LNCaP clone FGC (cell line): Measurements from ENCODE around the gene C2CD4A.

Source experiments
- DNase-seq: peaks from one replicate; pipeline ENCODE4 v3.0.0-alpha.2; 2011; ENCODE audit warnings: low read depth
- H3K4me3 ChIP-seq: 2 replicates; pipeline ENCODE4 v1.5.1; 2011; ENCODE audit warnings: mild to moderate bottlenecking, low read depth, low read length, control low read depth
- TF ChIP-seq, protein P1 (sequence below): IDR thresholded peaks from 2 replicates; pipeline ENCODE4 v1.5.1; 2012; ENCODE audit warnings: mild to moderate bottlenecking; ENCODE audit not compliant: control insufficient read depth, insufficient read depth; ENCODE audit errors: extremely low read depth

Gene C2CD4A

GRCh38 chr15:62069551-62069950 lies 2.8 kb downstream of the C2CD4A start:
- no peak overlapping the region for H3K4me3 ChIP-seq
- no peak for DNase-seq
- TF ChIP-seq, protein P1, sequence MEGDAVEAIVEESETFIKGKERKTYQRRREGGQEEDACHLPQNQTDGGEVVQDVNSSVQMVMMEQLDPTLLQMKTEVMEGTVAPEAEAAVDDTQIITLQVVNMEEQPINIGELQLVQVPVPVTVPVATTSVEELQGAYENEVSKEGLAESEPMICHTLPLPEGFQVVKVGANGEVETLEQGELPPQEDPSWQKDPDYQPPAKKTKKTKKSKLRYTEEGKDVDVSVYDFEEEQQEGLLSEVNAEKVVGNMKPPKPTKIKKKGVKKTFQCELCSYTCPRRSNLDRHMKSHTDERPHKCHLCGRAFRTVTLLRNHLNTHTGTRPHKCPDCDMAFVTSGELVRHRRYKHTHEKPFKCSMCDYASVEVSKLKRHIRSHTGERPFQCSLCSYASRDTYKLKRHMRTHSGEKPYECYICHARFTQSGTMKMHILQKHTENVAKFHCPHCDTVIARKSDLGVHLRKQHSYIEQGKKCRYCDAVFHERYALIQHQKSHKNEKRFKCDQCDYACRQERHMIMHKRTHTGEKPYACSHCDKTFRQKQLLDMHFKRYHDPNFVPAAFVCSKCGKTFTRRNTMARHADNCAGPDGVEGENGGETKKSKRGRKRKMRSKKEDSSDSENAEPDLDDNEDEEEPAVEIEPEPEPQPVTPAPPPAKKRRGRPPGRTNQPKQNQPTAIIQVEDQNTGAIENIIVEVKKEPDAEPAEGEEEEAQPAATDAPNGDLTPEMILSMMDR, result no peak

GRCh38 chr15:62071711-62072308 lies 5.0 kb downstream of the C2CD4A start:
- TF ChIP-seq, protein P1, result peak; percentile 57
- DNase-seq, result no peak
- no peak overlapping the region for H3K4me3 ChIP-seq

GRCh38 chr15:62075595-62076277 lies 9.0 kb downstream of the C2CD4A start:
- TF ChIP-seq, protein P1, result no peak
- DNase-seq, result no peak
- H3K4me3 ChIP-seq, result no peak overlapping the region

- TF ChIP-seq, protein P1, result no peak
- no peak for DNase-seq
- no peak overlapping the region for H3K4me3 ChIP-seq
These were observed 12.8 kb downstream of the C2CD4A start for GRCh38 chr15:62079594-62079993.

- no peak overlapping the region for H3K4me3 ChIP-seq
- TF ChIP-seq, protein P1, result no peak
- no peak for DNase-seq
These were observed 16.7 kb downstream of the C2CD4A start for GRCh38 chr15:62083194-62084154.

- no peak overlapping the region for H3K4me3 ChIP-seq
- TF ChIP-seq, protein P1, result no peak
- DNase-seq, result no peak
These were observed 19.0 kb downstream of the C2CD4A start for GRCh38 chr15:62085740-62086139.
